ENCODE data around the gene TNFSF12. TPM values are rescaled to one million over a fixed set of nuclear protein-coding genes. Genes with fewer than 3 reads are reported as not detected.

Gene TNFSF12
- total and polyA plus RNA-seq, 11 donors, result 19.6 to 49.5 (median 35.1) TPM

DNA sequence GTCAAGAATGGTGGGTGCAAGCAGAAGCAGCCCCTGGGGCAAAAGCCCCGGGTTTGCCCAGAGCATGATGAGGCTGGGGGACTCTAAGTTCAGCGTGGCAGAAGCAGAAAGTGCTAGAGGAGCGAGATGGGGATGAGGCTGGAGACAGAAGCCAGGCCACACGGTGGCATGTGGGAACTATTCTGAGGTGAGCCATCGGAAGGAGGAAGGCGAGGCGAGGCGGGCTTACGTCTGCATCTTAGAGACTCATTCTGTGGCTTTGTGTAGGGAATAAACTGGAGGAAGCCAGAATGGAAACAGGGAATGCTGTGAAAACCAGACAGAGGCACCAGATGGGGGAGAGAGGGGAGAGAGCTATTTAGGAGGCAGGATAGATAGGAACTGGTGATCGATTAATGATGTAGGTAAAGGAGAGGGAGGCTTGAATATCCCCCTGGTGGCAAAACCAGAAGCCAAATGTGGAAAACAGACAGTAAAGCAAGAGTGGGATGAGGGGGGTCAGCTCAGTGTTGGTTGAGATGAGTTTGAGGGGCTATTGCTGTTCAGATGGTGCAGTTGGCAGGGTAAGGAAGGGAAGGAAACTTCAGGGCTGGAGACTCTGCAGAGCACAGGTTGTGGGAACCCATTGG lies 6.6 kb downstream of the TNFSF12 start:
- ATAC-seq, result no peak
- peak overlapping the region in 1 of 12 donors; percentile 19 for H3K27ac ChIP-seq
- TF ChIP-seq, protein P1, sequence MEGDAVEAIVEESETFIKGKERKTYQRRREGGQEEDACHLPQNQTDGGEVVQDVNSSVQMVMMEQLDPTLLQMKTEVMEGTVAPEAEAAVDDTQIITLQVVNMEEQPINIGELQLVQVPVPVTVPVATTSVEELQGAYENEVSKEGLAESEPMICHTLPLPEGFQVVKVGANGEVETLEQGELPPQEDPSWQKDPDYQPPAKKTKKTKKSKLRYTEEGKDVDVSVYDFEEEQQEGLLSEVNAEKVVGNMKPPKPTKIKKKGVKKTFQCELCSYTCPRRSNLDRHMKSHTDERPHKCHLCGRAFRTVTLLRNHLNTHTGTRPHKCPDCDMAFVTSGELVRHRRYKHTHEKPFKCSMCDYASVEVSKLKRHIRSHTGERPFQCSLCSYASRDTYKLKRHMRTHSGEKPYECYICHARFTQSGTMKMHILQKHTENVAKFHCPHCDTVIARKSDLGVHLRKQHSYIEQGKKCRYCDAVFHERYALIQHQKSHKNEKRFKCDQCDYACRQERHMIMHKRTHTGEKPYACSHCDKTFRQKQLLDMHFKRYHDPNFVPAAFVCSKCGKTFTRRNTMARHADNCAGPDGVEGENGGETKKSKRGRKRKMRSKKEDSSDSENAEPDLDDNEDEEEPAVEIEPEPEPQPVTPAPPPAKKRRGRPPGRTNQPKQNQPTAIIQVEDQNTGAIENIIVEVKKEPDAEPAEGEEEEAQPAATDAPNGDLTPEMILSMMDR (IDR thresholded peaks at IDR 0.05), result no peak
- no peak for TF ChIP-seq POLR2A (IDR thresholded peaks at IDR 0.05)
- WGBS, 4 donors, result 63 to 73% (median 70%) methylated on average over 10 of the region's 10 CpGs
- H3K27me3 ChIP-seq, result no peaks in the 10 kb centered on the region
- H3K4me3 ChIP-seq, result no peak overlapping the region
- H3K9me3 ChIP-seq, result no peaks in the 10 kb centered on the region
- H3K4me1 ChIP-seq, result peaks cover 11 to 77% (median 35%) of the 10 kb centered on the region in 12 donors
- DNase-seq, result no peak
- H3K36me3 ChIP-seq, result peaks cover 0 to 20% (median 5%) of the 10 kb centered on the region in 9 donors
- intact Hi-C loops (cut with DNase I), result loop anchor here in 4 of 10 donors (5.0 to 10.0 kb wide), 5 partner anchors 38 to 203 kb away; partner anchors contain the start of genes KCTD11 (in 2 of the 4) and TMEM95 (in 2 of the 4)

DNA sequence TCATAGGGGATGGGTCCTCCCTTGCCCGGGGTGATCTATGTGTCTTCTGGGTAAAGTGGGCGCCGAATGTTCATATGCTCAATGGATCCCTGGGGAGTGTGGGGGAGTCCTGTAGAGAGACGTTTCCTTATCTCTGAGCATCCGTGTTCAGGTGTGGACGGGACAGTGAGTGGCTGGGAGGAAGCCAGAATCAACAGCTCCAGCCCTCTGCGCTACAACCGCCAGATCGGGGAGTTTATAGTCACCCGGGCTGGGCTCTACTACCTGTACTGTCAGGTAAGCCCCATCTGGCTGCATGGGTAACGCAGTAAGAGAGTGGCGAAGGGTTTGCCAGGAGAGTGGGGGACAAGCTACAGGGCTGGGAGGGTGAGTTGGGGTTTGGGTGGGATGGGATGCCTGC lies 7.8 kb downstream of the TNFSF12 start:
- H3K4me1 ChIP-seq, result peaks cover 11 to 70% (median 40%) of the 10 kb centered on the region in 12 donors
- 78 to 84% (median 81%) methylated on average over 12 of the region's 12 CpGs for WGBS, 4 donors

DNA sequence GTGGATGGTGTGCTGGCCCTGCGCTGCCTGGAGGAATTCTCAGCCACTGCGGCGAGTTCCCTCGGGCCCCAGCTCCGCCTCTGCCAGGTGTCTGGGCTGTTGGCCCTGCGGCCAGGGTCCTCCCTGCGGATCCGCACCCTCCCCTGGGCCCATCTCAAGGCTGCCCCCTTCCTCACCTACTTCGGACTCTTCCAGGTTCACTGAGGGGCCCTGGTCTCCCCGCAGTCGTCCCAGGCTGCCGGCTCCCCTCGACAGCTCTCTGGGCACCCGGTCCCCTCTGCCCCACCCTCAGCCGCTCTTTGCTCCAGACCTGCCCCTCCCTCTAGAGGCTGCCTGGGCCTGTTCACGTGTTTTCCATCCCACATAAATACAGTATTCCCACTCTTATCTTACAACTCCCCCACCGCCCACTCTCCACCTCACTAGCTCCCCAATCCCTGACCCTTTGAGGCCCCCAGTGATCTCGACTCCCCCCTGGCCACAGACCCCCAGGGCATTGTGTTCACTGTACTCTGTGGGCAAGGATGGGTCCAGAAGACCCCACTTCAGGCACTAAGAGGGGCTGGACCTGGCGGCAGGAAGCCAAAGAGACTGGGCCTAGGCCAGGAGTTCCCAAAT lies 8.4 kb downstream of the TNFSF12 start:
- DNase-seq (no peak), ATAC-seq (no peak)
- H3K4me1 ChIP-seq, result peaks cover 11 to 66% (median 41%) of the 10 kb centered on the region in 12 donors
- peak overlapping the region in 7 of 12 donors; percentile 25 to 98 (median 93) for H3K4me3 ChIP-seq
- intact Hi-C loops (cut with DNase I), result loop anchor here in 4 of 10 donors (5.0 to 10.0 kb wide), 5 partner anchors 40 to 205 kb away; partner anchors contain the start of genes KCTD11 (in 2 of the 4) and TMEM95 (in 2 of the 4)
- peak overlapping the region; percentile 86 to 98 (median 94) for H3K27ac ChIP-seq
- 65 to 68% (median 67%) methylated on average over 18 to 19 of the region's 19 CpGs for WGBS, 4 donors
- H3K9me3 ChIP-seq, result no peaks in the 10 kb centered on the region
- no peak for TF ChIP-seq POLR2A (IDR thresholded peaks at IDR 0.05)
- TF ChIP-seq, protein P1 (IDR thresholded peaks at IDR 0.05), result no peak
- no peaks in the 10 kb centered on the region for H3K27me3 ChIP-seq
- H3K36me3 ChIP-seq, result peaks cover 0 to 9% (median 0%) of the 10 kb centered on the region in 9 donors

More for the DNA sequence above, 7.8 kb downstream of the TNFSF12 start:
- Histone ChIP-seq H3K27me3 (no peaks in the 10 kb centered on the region), H3K27ac (peak overlapping the region in 8 of 12 donors; percentile 90 to 98 (median 94)), H3K4me3 (no peak overlapping the region), H3K36me3 (peaks cover 0 to 12% (median 0%) of the 10 kb centered on the region in 9 donors), H3K9me3 (no peaks in the 10 kb centered on the region)
- no peak for ATAC-seq
- DNase-seq, result no peak
- intact Hi-C loops (cut with DNase I), result loop anchor here in 4 of 10 donors (5.0 to 10.0 kb wide), 5 partner anchors 39 to 204 kb away; partner anchors contain the start of genes KCTD11 (in 2 of the 4) and TMEM95 (in 2 of the 4)
- TF ChIP-seq, protein P1 (IDR thresholded peaks at IDR 0.05), result no peak
- no peak for TF ChIP-seq POLR2A (IDR thresholded peaks at IDR 0.05)

Data from heart left ventricle (tissue), 16 donors.